ENCODE results near the gene ACIN1. TPM values are rescaled to one million over a fixed set of nuclear protein-coding genes. Genes with fewer than 3 reads are reported as not detected.

ACIN1 gene
- polyA plus RNA-seq, 1 donor (not counting 4 experiments of a cell fraction or from before 2014, with no cell fraction given): 104 TPM

DNA sequence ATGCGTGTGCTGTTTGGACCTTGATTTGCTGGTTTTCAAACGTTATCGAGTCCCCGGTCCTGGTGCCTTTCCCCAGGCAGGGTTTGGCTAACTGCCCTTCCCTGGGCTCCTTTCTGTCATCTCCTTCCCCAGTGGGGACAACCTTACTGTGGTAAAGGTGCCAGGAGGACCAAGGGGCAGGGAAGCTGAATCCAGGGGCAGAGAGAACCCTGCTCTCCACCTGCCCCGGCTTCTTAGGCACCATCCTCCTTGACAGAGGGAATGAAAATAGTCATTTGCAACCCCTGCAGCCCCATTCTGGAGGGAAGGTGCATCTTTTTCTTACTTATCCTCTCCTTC, 19.2 kb upstream of the ACIN1 start:
- no peak for FAIRE-seq
- no peaks in the 10 kb centered on the region for H3K9me3 ChIP-seq (ENCODE audit: control insufficient read depth, low read depth, low read length)
- H3K4me1 ChIP-seq (ENCODE audit: control insufficient read depth, extremely low read depth, insufficient read depth, low read length): peaks cover 21% of the 10 kb centered on the region
- H3K27me3 ChIP-seq (ENCODE audit: control insufficient read depth, extremely low read depth, insufficient read depth, low read length): no peaks in the 10 kb centered on the region
- TF ChIP-seq, protein P1, sequence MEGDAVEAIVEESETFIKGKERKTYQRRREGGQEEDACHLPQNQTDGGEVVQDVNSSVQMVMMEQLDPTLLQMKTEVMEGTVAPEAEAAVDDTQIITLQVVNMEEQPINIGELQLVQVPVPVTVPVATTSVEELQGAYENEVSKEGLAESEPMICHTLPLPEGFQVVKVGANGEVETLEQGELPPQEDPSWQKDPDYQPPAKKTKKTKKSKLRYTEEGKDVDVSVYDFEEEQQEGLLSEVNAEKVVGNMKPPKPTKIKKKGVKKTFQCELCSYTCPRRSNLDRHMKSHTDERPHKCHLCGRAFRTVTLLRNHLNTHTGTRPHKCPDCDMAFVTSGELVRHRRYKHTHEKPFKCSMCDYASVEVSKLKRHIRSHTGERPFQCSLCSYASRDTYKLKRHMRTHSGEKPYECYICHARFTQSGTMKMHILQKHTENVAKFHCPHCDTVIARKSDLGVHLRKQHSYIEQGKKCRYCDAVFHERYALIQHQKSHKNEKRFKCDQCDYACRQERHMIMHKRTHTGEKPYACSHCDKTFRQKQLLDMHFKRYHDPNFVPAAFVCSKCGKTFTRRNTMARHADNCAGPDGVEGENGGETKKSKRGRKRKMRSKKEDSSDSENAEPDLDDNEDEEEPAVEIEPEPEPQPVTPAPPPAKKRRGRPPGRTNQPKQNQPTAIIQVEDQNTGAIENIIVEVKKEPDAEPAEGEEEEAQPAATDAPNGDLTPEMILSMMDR (optimal IDR thresholded peaks at IDR 0.05 in 1 of 3, IDR thresholded peaks at IDR 0.05 in 1 of 3, conservative IDR thresholded peaks at IDR 0.05 in 1 of 3; ENCODE audit: extremely low read depth in 1 of 3, insufficient read depth in 2 of 3, low read length in 3 of 3): no peak
- no peak for TF ChIP-seq EZH2 (IDR thresholded peaks at IDR 0.05; ENCODE audit: low read length)
- no peaks in the 10 kb centered on the region for H3K36me3 ChIP-seq (ENCODE audit: control insufficient read depth in 2 of 2, extremely low read depth in 1 of 2, insufficient read depth in 2 of 2, low read length in 2 of 2)
- no peak for DNase-seq (ENCODE audit: low read depth, low spot score)
- no peaks in the 10 kb centered on the region for H3K9me1 ChIP-seq (ENCODE audit: control insufficient read depth, extremely low read depth, insufficient read depth, low read length)
- no peak overlapping the region for H2AFZ ChIP-seq (ENCODE audit: control insufficient read depth, low read length)
- H3K79me2 ChIP-seq (ENCODE audit: control insufficient read depth, insufficient read depth, low read length): no peaks in the 10 kb centered on the region
- no peak overlapping the region for H3K27ac ChIP-seq (ENCODE audit: control insufficient read depth, insufficient read depth, low read length)
- no peak overlapping the region for H3K4me3 ChIP-seq (ENCODE audit: control insufficient read depth in 2 of 3, extremely low read depth in 1 of 3, insufficient read depth in 2 of 3, low read depth in 1 of 3, low read length in 3 of 3)
- H3K4me2 ChIP-seq (ENCODE audit: control insufficient read depth, extremely low read depth, insufficient read depth, low read depth, low read length): no peak overlapping the region
- dilution Hi-C loops (cut with MboI; ENCODE audit: extremely low pct_ligation_motif_present, low sequenced_read_pairs): no loop called here
- no peaks in the 10 kb centered on the region for H4K20me1 ChIP-seq (ENCODE audit: control insufficient read depth, extremely low read depth, insufficient read depth, low read length)
- H3K9ac ChIP-seq (ENCODE audit: control insufficient read depth, extremely low read depth, insufficient read depth, low read length): no peak overlapping the region

DNA sequence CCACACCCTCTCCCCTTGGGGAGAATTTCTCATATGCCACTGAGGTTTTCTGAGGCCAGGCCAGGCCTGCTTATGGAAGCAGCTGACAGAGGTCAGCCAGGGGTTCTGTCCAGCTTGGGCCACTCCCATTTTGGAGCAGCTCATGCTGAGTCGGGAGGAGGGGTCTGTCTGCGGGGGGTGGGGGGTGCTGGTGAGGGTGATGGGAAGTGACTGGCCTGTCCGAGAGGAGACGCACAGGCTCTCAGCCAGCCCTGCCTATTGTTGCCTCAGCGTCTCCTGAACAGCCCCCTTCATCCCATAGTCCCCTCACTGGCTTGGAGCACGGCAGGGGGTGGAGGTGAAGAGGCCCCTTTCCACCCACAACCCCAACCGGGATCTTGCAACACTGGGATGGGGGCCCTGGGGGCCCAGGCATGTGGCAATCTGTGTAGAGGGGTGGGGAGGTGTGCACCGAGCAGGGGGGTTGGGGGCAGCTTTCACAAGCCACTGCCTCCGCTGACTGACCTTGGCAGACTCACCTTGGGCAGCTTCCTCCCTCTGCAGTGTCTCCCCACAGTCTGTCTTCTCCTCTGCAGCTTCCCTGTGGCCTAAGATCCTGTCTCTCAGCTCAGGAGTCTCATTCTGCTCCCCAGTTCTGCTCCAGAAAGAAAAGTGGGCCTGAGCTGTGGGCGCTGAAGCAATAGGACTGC, 18.6 kb upstream of the ACIN1 start:
- FAIRE-seq (no peak), DNase-seq (ENCODE audit: low read depth, low spot score) (no peak)
- H3K4me3 ChIP-seq (ENCODE audit: control insufficient read depth in 2 of 3, extremely low read depth in 1 of 3, insufficient read depth in 2 of 3, low read depth in 1 of 3, low read length in 3 of 3): no peak overlapping the region
- no peaks in the 10 kb centered on the region for H3K27me3 ChIP-seq (ENCODE audit: control insufficient read depth, extremely low read depth, insufficient read depth, low read length)
- no peaks in the 10 kb centered on the region for H3K36me3 ChIP-seq (ENCODE audit: control insufficient read depth in 2 of 2, extremely low read depth in 1 of 2, insufficient read depth in 2 of 2, low read length in 2 of 2)
- dilution Hi-C loops (cut with MboI; ENCODE audit: extremely low pct_ligation_motif_present, low sequenced_read_pairs): no loop called here
- H3K4me1 ChIP-seq (ENCODE audit: control insufficient read depth, extremely low read depth, insufficient read depth, low read length): peaks cover 21% of the 10 kb centered on the region
- H3K9me3 ChIP-seq (ENCODE audit: control insufficient read depth, low read depth, low read length): no peaks in the 10 kb centered on the region
- H4K20me1 ChIP-seq (ENCODE audit: control insufficient read depth, extremely low read depth, insufficient read depth, low read length): no peaks in the 10 kb centered on the region
- no peak overlapping the region for H3K9ac ChIP-seq (ENCODE audit: control insufficient read depth, extremely low read depth, insufficient read depth, low read length)
- H3K27ac ChIP-seq (ENCODE audit: control insufficient read depth, insufficient read depth, low read length): no peak overlapping the region
- no peaks in the 10 kb centered on the region for H3K9me1 ChIP-seq (ENCODE audit: control insufficient read depth, extremely low read depth, insufficient read depth, low read length)
- TF ChIP-seq, protein P1 (optimal IDR thresholded peaks at IDR 0.05 in 1 of 3, IDR thresholded peaks at IDR 0.05 in 1 of 3, conservative IDR thresholded peaks at IDR 0.05 in 1 of 3; ENCODE audit: extremely low read depth in 1 of 3, insufficient read depth in 2 of 3, low read length in 3 of 3): no peak
- TF ChIP-seq EZH2 (IDR thresholded peaks at IDR 0.05; ENCODE audit: low read length): no peak
- H2AFZ ChIP-seq (ENCODE audit: control insufficient read depth, low read length): no peak overlapping the region
- no peak overlapping the region for H3K4me2 ChIP-seq (ENCODE audit: control insufficient read depth, extremely low read depth, insufficient read depth, low read depth, low read length)
- no peaks in the 10 kb centered on the region for H3K79me2 ChIP-seq (ENCODE audit: control insufficient read depth, insufficient read depth, low read length)

Measured in keratinocyte (primary cell).